Activated B cell treated with CpG ODN at 0.5 μM for 24 hours (primary cell): ENCODE measurements around the gene PCSK1N. TPM values are rescaled to one million over a fixed set of nuclear protein-coding genes. Genes with fewer than 3 reads are reported as not detected.

Experiments
- ATAC-seq: fragments of 200-7000 bp; cut with Tn5 transposase; one replicate; pipeline ENCODE4 v1.10.0; 2021; ENCODE audit warnings: low read depth, mild to moderate bottlenecking, moderate library complexity
- CTCF ChIA-PET: fragments of 350-600 bp; sonication (Branson Sonifier 250); formaldehyde crosslinking; loops from one replicate; lab custom pipeline; 2021; ENCODE audit warnings: antibody characterized with exemption; lab: Charles Lee
- POLR2A ChIA-PET: fragments of 350-600 bp; sonication (Branson Sonifier 250); formaldehyde crosslinking; loops from one replicate; lab custom pipeline; 2021; ENCODE audit warnings: antibody characterized with exemption; lab: Charles Lee
- DNase-seq: peaks from one replicate; pipeline ENCODE4 v3.0.0; 2022
- H3K27ac Mint-ChIP-seq: one replicate; pipeline ENCODE4 v1.8.0; 2020; ENCODE audit warnings: mixed read lengths
- H3K27me3 Mint-ChIP-seq: one replicate; pipeline ENCODE4 v1.8.0; 2021; ENCODE audit warnings: mixed read lengths
- H3K36me3 Mint-ChIP-seq: one replicate; pipeline ENCODE4 v1.8.0; 2021; ENCODE audit warnings: low read depth, mixed read lengths
- H3K4me1 Mint-ChIP-seq: one replicate; pipeline ENCODE4 v1.8.0; 2021; ENCODE audit warnings: mixed read lengths
- H3K4me3 Mint-ChIP-seq: one replicate; pipeline ENCODE4 v1.8.0; 2020; ENCODE audit warnings: mild to moderate bottlenecking, mixed read lengths
- H3K9me3 Mint-ChIP-seq: one replicate; pipeline ENCODE4 v1.8.0; 2020; ENCODE audit warnings: mixed read lengths
- intact Hi-C: fragments of 100-400 bp; cut with micrococcal nuclease; formaldehyde crosslinking; loops from one replicate; pipeline ENCODE4 v1.15.1; 2024
- total RNA-seq: library from RNA; stranded (reverse); gene quantifications from 2 replicates; pipeline ENCODE4 v1.2.3, GENCODE V29; 2022
- TF ChIP-seq, protein P1 (sequence below): fragments of 200-600 bp; IDR thresholded peaks from one replicate; pipeline ENCODE4 v1.8.0; 2022; ENCODE audit warnings: antibody characterized with exemption, mild to moderate bottlenecking

Gene PCSK1N
- total RNA-seq, 1 donor from 2014 or later = not detected

DNA sequence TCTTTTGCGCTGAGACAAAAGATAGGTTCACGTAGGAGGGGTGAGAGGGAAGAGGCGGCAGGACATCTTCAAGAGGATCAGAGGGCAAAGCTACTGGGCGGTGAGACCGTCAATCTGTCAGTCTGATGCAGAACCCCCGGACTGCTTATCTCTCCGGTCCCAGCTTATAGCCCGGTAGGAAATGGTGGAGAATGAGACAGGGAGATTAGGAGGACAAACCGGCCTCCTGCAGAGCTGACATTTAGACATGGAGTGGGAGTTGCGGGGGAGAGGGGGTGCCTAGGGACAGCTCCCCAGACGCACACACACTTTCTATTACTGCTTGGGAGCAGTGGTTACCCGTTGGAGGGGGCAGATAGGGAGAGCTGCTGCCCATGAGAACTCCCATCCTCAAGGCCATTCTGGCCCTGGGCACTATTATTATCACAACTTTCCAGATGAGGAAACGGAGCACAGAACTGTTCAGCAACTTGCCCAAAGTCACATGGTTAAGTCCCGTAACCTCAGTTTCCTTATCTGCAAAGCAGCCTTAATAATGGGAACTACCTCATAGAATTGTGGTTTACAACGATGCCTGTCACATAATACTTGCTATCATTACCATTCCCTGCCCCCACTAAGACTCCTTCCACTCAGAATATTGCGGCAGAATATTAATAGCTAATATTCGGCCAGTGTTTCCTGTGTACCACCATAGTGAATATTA lies 34.7 kb downstream of the PCSK1N start:
- no peaks in the 10 kb centered on the region for H3K27me3 Mint-ChIP-seq
- POLR2A ChIA-PET = interaction anchor here (0.7 to 2.3 kb wide), 14 partner anchors 63 to 261 kb away, joined by 4 to 23 read pairs (median 7); partner anchors contain the start of genes GRIPAP1, OTUD5, RBM3 and SLC35A2
- DNase-seq (no peak), ATAC-seq (no peak)
- CTCF ChIA-PET = interaction anchor here (0.6 kb wide), 1 partner anchor 152 kb away, joined by 4 read pairs; no protein-coding TSS in a partner anchor
- peaks cover 18% of the 10 kb centered on the region for H3K4me1 Mint-ChIP-seq
- peak overlapping the region; percentile 98 for H3K27ac Mint-ChIP-seq
- H3K9me3 Mint-ChIP-seq = no peaks in the 10 kb centered on the region
- H3K36me3 Mint-ChIP-seq = peaks cover 20% of the 10 kb centered on the region
- intact Hi-C loops = loop anchor here (1.0 to 10.0 kb wide), 9 partner anchors 63 to 323 kb away; partner anchors contain the start of genes FTSJ1, PQBP1, PRAF2 and SUV39H1
- TF ChIP-seq, protein P1, sequence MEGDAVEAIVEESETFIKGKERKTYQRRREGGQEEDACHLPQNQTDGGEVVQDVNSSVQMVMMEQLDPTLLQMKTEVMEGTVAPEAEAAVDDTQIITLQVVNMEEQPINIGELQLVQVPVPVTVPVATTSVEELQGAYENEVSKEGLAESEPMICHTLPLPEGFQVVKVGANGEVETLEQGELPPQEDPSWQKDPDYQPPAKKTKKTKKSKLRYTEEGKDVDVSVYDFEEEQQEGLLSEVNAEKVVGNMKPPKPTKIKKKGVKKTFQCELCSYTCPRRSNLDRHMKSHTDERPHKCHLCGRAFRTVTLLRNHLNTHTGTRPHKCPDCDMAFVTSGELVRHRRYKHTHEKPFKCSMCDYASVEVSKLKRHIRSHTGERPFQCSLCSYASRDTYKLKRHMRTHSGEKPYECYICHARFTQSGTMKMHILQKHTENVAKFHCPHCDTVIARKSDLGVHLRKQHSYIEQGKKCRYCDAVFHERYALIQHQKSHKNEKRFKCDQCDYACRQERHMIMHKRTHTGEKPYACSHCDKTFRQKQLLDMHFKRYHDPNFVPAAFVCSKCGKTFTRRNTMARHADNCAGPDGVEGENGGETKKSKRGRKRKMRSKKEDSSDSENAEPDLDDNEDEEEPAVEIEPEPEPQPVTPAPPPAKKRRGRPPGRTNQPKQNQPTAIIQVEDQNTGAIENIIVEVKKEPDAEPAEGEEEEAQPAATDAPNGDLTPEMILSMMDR = no peak
- H3K4me3 Mint-ChIP-seq = peak overlapping the region; percentile 94

DNA sequence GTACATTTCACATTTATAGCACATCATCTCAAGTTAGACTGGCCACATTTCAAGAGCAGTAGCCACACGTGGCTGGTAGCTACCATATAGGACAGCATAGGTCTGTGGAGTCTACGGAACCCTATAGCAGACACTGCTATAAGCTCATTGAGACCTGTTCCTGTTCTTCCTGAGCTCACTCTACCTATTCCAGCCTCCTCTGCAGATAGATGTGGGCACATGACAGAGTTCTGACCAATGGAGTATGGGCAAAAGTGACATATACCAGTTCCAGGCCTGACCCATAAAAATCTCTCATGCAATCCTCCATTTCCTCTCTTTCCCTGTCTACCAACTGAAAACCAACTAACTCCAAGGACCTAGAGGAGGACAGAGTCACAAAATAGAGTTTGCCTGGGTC lies 37.1 kb downstream of the PCSK1N start:
- no peak overlapping the region for H3K27ac Mint-ChIP-seq
- H3K27me3 Mint-ChIP-seq = no peaks in the 10 kb centered on the region
- DNase-seq (no peak), ATAC-seq (no peak)
- TF ChIP-seq, protein P1 = no peak
- H3K9me3 Mint-ChIP-seq = no peaks in the 10 kb centered on the region
- intact Hi-C loops = no loop called here
- no peak overlapping the region for H3K4me3 Mint-ChIP-seq
- CTCF ChIA-PET = no interaction called here
- peaks cover 18% of the 10 kb centered on the region for H3K4me1 Mint-ChIP-seq
- H3K36me3 Mint-ChIP-seq = peaks cover 8% of the 10 kb centered on the region
- POLR2A ChIA-PET = no interaction called here

DNA sequence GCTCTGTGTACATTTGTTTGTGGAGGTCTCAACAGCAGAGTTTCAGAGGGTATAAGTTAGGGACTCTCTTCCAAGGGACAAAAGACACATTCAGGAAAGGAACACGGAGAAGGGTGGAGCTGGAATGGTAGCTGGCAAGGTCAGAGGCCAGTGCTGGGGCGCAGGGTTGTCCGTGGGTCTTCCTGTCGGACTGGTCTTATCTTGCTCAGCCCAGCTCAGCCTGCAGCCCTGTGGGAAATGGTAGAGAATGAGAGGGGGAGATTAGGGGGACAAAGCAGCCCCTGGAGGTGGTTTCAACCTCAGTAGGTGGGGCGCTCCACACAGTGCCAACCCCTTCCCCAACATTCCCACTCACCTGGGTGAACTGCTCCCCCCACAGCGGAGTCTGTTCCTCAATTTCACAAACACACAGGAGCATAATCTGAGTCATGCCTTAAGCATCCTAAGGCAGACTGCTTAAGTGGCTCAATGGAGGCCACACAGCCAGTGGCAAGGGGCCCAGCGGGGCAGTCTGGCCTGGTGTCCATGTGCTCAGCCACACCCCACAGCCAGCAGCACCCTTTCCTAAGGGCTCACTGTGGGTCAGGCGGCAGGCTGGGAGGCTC lies 40.4 kb downstream of the PCSK1N start:
- Mint-ChIP-seq H3K27ac (no peak overlapping the region), H3K27me3 (no peaks in the 10 kb centered on the region), H3K4me3 (no peak overlapping the region), H3K9me3 (no peaks in the 10 kb centered on the region), H3K36me3 (no peaks in the 10 kb centered on the region), H3K4me1 (no peaks in the 10 kb centered on the region)
- ATAC-seq (no peak), DNase-seq (no peak)
- TF ChIP-seq, protein P1 = no peak
- CTCF ChIA-PET = no interaction called here
- intact Hi-C loops = no loop called here
- POLR2A ChIA-PET = no interaction called here

DNA sequence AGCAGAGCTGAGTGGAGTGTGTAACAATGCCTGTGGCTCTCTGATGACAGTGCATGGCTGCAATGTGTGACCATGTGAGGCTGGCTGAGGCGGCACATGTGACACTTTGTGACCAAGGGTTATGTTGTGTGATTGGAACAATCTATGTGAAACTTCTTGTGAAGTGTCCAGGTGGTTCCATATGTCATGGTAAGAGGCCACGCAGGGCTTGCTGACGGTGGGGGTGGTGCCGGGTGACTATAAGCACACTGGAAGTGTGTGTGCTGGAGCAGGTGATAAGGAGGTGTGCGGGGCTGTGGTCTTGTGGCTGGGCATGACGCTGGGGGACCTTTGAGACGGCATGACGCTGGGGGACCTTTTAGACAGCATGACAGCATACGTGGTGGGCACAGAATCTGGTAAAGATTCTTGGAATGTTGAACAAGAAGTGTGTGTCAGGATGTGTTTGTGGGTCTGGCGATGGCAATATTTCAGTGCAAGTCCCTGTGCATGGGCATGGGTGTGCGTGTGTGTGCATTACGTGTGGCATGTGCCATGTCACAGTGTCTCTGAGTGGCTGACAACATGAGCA lies 41.0 kb downstream of the PCSK1N start:
- intact Hi-C loops = no loop called here
- H3K4me3 Mint-ChIP-seq = no peak overlapping the region

More for the DNA sequence above, 41.0 kb downstream of the PCSK1N start:
- ChIA-PET CTCF (no interaction called here), POLR2A (no interaction called here)
- H3K27ac Mint-ChIP-seq = no peak overlapping the region
- H3K9me3 Mint-ChIP-seq = no peaks in the 10 kb centered on the region
- DNase-seq (no peak), ATAC-seq (no peak)
- no peaks in the 10 kb centered on the region for H3K4me1 Mint-ChIP-seq
- H3K27me3 Mint-ChIP-seq = no peaks in the 10 kb centered on the region
- TF ChIP-seq, protein P1 = no peak
- H3K36me3 Mint-ChIP-seq = no peaks in the 10 kb centered on the region
